Gastrocnemius medialis (tissue), 4 donors: Measurements from ENCODE around the gene LARGE1. TPM values are rescaled to one million over a fixed set of nuclear protein-coding genes. Genes with fewer than 3 reads are reported as not detected.

ENCODE experiments used
- ATAC-seq, 2 donors: fragments of 150-250 bp; one replicate each; pipeline ENCODE4 v1.9.1; 2016
- DNase-seq, 2 donors: peaks; one replicate each; pipeline ENCODE4 v3.0.0-alpha.2; 2019
- H3K27ac ChIP-seq, 4 donors: fragments of 200-600 bp; sonication (generic); 1 replicate in 1 of 4; 2 replicates in 3 of 4; pipeline ENCODE4 v1.5.1; 2016 to 2018; ENCODE audit warnings: mild to moderate bottlenecking in 2 of 4, moderate library complexity in 1 of 4
- H3K27me3 ChIP-seq, 3 donors: fragments of 200-600 bp; sonication (generic) in 2 of 3; 1 replicate in 1 of 3; 2 replicates in 2 of 3; pipeline versions ENCODE4 v1.5.1 to v1.6.0; 2016 to 2019; ENCODE audit warnings: mild to moderate bottlenecking in 1 of 3, moderate library complexity in 1 of 3
- H3K36me3 ChIP-seq, 2 donors: fragments of 200-600 bp; sonication (generic) in 1 of 2; one replicate each; pipeline ENCODE4 v1.5.1; 2017 to 2018
- H3K4me1 ChIP-seq, 2 donors: fragments of 200-600 bp; sonication (generic) in 1 of 2; one replicate each; pipeline ENCODE4 v1.5.1; 2016 to 2017; ENCODE audit warnings: mild to moderate bottlenecking in 2 of 2
- H3K4me3 ChIP-seq, 4 donors: fragments of 200-600 bp; sonication (generic) in 3 of 4; 1 replicate in 1 of 4; 2 replicates in 3 of 4; pipeline ENCODE4 v1.5.1; 2016 to 2019; ENCODE audit warnings: mild to moderate bottlenecking in 2 of 4
- H3K9me3 ChIP-seq, 3 donors: fragments of 200-600 bp; sonication (generic) in 2 of 3; 1 replicate in 1 of 3; 2 replicates in 2 of 3; pipeline ENCODE4 v1.5.1; 2016 to 2019
- POLR2A ChIP-seq, 2 donors: fragments of 450-650 bp; IDR thresholded peaks; one replicate each; pipeline ENCODE4 v1.6.1; 2017; ENCODE audit warnings: antibody characterized with exemption in 2 of 2, mild to moderate bottlenecking in 2 of 2, moderate library complexity in 2 of 2
- in situ Hi-C, 4 donors: fragments of 200-750 bp; cut with MboI; loops; one replicate each; pipeline versions ENCODE4 v1.15.0 to v1.8.0; 2017; ENCODE audit warnings: low sequenced_read_pairs in 4 of 4
- intact Hi-C: fragments of 100-400 bp; cut with DNase I; formaldehyde crosslinking; loops from one replicate; pipeline ENCODE4 v1.15.1; 2023; ENCODE audit warnings: low total_unique reads
- total RNA-seq, 4 donors: library from RNA; depleted of rRNA; stranded (reverse); fragments of >200 nt; gene quantifications; one replicate each; pipeline versions ENCODE4 v1.1.0 to v1.2.3, GENCODE V29; 2016
- TF ChIP-seq, protein P1 (sequence below), 5 experiments: fragments of 450-650 bp in 3 of 5; fragments of 200-600 bp in 2 of 5; sonication (generic) in 2 of 5; IDR thresholded peaks in 4 of 5; conservative IDR thresholded peaks in 1 of 5; 1 replicate in 4 of 5; 2 replicates in 1 of 5; pipeline ENCODE4 v1.5.1; 2016 to 2019; ENCODE audit warnings: antibody characterized with exemption in 5 of 5, mild to moderate bottlenecking in 3 of 5, moderate library complexity in 3 of 5

Gene LARGE1
- total RNA-seq, 4 donors from 2014 or later = 48.5 to 91.0 (median 68.4) TPM

DNA sequence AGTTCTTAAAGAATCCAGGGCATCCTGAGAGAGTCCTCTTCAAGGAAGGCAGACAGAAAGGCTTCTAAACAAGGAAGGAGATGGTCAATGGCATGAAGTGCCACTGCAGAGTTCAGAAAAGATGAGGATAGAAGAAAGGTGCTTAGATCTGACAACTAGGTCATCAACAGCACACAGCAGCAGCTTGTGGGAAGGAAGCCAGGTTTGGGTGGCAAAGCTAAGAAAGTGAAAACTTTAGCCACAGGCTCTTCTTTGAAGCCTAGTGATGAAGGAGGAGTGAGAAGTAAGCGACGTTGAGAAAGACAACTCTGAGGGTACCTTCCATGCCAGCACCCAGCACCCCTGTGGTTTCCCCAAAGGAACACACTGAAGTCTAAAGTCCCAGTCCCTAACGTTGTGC lies 92.0 kb downstream of the LARGE1 start:
- intact Hi-C loops = no loop called here
- ATAC-seq = no peak
- H3K36me3 ChIP-seq = no peaks in the 10 kb centered on the region

DNA sequence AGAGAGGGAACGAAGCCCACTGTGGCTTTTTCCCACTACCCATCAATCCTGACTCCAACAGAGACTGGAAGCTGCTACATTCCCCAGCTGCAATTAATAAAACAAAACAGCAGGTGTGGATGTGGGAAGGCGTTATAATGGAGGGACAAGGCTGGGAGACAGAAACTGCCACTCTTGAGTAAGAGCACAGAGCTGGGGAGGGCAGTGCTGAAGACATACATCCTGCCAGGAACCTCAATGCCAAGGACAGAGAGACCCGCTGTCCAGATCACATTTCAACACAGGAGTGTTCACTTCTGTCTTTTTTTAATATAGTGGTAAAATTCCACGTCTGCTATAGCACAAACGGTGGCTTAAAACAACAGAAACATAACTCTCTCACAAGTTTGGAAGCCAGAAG lies 94.5 kb downstream of the LARGE1 start:
- TF ChIP-seq, protein P1, sequence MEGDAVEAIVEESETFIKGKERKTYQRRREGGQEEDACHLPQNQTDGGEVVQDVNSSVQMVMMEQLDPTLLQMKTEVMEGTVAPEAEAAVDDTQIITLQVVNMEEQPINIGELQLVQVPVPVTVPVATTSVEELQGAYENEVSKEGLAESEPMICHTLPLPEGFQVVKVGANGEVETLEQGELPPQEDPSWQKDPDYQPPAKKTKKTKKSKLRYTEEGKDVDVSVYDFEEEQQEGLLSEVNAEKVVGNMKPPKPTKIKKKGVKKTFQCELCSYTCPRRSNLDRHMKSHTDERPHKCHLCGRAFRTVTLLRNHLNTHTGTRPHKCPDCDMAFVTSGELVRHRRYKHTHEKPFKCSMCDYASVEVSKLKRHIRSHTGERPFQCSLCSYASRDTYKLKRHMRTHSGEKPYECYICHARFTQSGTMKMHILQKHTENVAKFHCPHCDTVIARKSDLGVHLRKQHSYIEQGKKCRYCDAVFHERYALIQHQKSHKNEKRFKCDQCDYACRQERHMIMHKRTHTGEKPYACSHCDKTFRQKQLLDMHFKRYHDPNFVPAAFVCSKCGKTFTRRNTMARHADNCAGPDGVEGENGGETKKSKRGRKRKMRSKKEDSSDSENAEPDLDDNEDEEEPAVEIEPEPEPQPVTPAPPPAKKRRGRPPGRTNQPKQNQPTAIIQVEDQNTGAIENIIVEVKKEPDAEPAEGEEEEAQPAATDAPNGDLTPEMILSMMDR (IDR thresholded peaks at IDR 0.05 in 4 of 5, conservative IDR thresholded peaks at IDR 0.05 in 1 of 5) = no peak
- no peak for TF ChIP-seq POLR2A (IDR thresholded peaks at IDR 0.05)
- in situ Hi-C loops (loop anchor here in 1 of 4 donors (10.0 kb wide), 1 partner anchor 89 kb away; no protein-coding TSS in a partner anchor), intact Hi-C loops (no loop called here)
- Histone ChIP-seq H3K4me3 (no peak overlapping the region), H3K4me1 (peaks cover 52 to 71% of the 10 kb centered on the region in 2 donors), H3K27me3 (no peaks in the 10 kb centered on the region), H3K9me3 (no peaks in the 10 kb centered on the region), H3K27ac (peak overlapping the region; percentile 74 to 83 (median 80)), H3K36me3 (no peaks in the 10 kb centered on the region)
- DNase-seq (peak; percentile 33 to 43), ATAC-seq (peak; percentile 49 to 60)

More for the DNA sequence above, 92.0 kb downstream of the LARGE1 start:
- Histone ChIP-seq H3K27ac (peak overlapping the region in 1 of 4 donors; percentile 42), H3K9me3 (no peaks in the 10 kb centered on the region), H3K4me3 (no peak overlapping the region), H3K27me3 (no peaks in the 10 kb centered on the region), H3K4me1 (peaks cover 57 to 68% of the 10 kb centered on the region in 2 donors)
- in situ Hi-C loops = loop anchor here in 1 of 4 donors (10.0 kb wide), 1 partner anchor 86 kb away; no protein-coding TSS in a partner anchor
- TF ChIP-seq, protein P1 (IDR thresholded peaks at IDR 0.05 in 4 of 5, conservative IDR thresholded peaks at IDR 0.05 in 1 of 5) = no peak
- no peak for TF ChIP-seq POLR2A (IDR thresholded peaks at IDR 0.05)
- no peak for DNase-seq

DNA sequence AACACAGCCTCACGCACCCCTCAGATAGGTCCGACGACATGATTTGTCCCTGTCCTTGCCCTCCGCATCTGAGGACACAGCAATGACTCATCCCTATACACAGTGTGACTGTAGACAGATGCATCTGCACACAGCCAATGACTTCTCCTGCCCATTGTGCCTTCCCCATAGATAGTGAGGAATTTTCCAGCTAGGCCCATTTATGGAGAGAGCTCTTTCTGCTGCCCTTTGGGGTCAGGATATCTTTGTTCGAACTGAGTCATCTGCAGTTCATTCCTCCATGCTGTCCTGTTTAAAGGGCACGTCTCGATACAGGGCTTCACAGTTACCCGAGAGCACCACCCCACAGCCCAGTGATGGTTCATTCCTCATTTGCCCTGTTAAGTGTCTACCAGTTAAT lies 96.7 kb downstream of the LARGE1 start:
- Histone ChIP-seq H3K4me3 (no peak overlapping the region), H3K27ac (peak overlapping the region; percentile 74 to 83 (median 80)), H3K9me3 (no peaks in the 10 kb centered on the region), H3K4me1 (peaks cover 51 to 68% of the 10 kb centered on the region in 2 donors), H3K36me3 (no peaks in the 10 kb centered on the region), H3K27me3 (no peaks in the 10 kb centered on the region)
- DNase-seq (peak; percentile 56 to 67), ATAC-seq (peak; percentile 64 to 79)
- TF ChIP-seq POLR2A (IDR thresholded peaks at IDR 0.05) = no peak
- TF ChIP-seq, protein P1 (IDR thresholded peaks at IDR 0.05 in 4 of 5, conservative IDR thresholded peaks at IDR 0.05 in 1 of 5) = no peak
- intact Hi-C loops = loop anchor here (5.0 kb wide), 1 partner anchor 99 kb away; the partner anchor contains the start of gene LARGE1
- in situ Hi-C loops = loop anchor here in 1 of 4 donors (10.0 kb wide), 1 partner anchor 91 kb away; no protein-coding TSS in a partner anchor

DNA sequence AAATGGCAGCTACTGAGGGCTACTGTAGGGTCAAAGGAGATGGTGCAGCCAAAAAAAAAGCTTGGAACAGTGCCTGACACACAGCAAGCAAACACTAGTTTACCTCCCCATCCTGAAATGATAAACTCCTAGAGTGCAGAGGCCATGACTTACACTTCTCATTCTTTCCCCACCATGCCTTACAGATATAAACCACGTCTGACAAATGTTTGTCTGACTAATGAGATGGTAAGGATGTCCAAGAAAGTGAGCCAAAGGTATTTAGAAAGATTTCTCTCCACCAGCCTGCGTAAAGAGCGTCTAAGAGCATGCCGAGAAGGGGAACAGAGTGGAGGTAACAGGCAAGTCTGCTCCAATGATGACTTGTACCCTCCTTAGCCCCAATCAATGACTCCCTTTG lies 99.0 kb downstream of the LARGE1 start:
- TF ChIP-seq, protein P1 (IDR thresholded peaks at IDR 0.05 in 4 of 5, conservative IDR thresholded peaks at IDR 0.05 in 1 of 5) = no peak
- TF ChIP-seq POLR2A (IDR thresholded peaks at IDR 0.05) = no peak
- DNase-seq (no peak), ATAC-seq (peak in 1 of 2 donors; percentile 15)
- in situ Hi-C loops (loop anchor here in 1 of 4 donors (10.0 kb wide), 1 partner anchor 94 kb away; no protein-coding TSS in a partner anchor), intact Hi-C loops (loop anchor here (5.0 kb wide), 1 partner anchor 101 kb away; the partner anchor contains the start of gene LARGE1)
- no peaks in the 10 kb centered on the region for H3K9me3 ChIP-seq
- H3K27ac ChIP-seq = peak overlapping the region in 1 of 4 donors; percentile 2
- no peaks in the 10 kb centered on the region for H3K36me3 ChIP-seq
- H3K4me1 ChIP-seq = peaks cover 45 to 52% of the 10 kb centered on the region in 2 donors
- H3K4me3 ChIP-seq = no peak overlapping the region
- no peaks in the 10 kb centered on the region for H3K27me3 ChIP-seq
